HCT116 (cell line): ENCODE measurements around the gene ESYT1. TPM values are rescaled to one million over a fixed set of nuclear protein-coding genes. Genes with fewer than 3 reads are reported as not detected.

ENCODE experiments used
- ELF1 ChIP-seq: IDR thresholded peaks from 2 replicates; pipeline ENCODE4 v1.6.1; 2012; ENCODE audit warnings: low read depth, borderline replicate concordance
- EZH2 ChIP-seq: fragments of 200-600 bp; sonication (generic); IDR thresholded peaks from 2 replicates; pipeline ENCODE4 v1.6.1; 2017; ENCODE audit warnings: antibody characterized with exemption, mixed run types
- EZH2phosphoT487 ChIP-seq: fragments of 200-600 bp; IDR thresholded peaks from 2 replicates; pipeline ENCODE4 v1.6.1; 2018; ENCODE audit warnings: antibody characterized with exemption, borderline replicate concordance
- FOSL1 ChIP-seq: IDR thresholded peaks from 2 replicates; pipeline ENCODE4 v1.6.1; 2012; ENCODE audit warnings: low read depth
- JUND ChIP-seq: IDR thresholded peaks from 2 replicates; pipeline ENCODE4 v1.6.1; 2012
- POLR2A ChIP-seq: IDR thresholded peaks from 2 replicates; pipeline ENCODE4 v1.7.0; 2011; ENCODE audit warnings: borderline replicate concordance; ENCODE audit not compliant: insufficient read depth, insufficient read length; ENCODE audit errors: extremely low read depth
- POLR2AphosphoS5 ChIP-seq: IDR thresholded peaks from 2 replicates; pipeline ENCODE4 v1.6.1; 2011; ENCODE audit warnings: mild to moderate bottlenecking, low read depth, low read length, moderate library complexity
- SIN3A ChIP-seq: IDR thresholded peaks from 2 replicates; pipeline ENCODE4 v1.6.1; 2012; ENCODE audit warnings: low read depth
- SP1 ChIP-seq: IDR thresholded peaks from 2 replicates; pipeline ENCODE4 v1.6.1; 2012; ENCODE audit warnings: low read depth
- TCF7L2 ChIP-seq: IDR thresholded peaks from 2 replicates; pipeline ENCODE4 v1.7.0; 2011; ENCODE audit warnings: borderline replicate concordance, inconsistent platforms; ENCODE audit not compliant: insufficient read depth, insufficient read length; ENCODE audit errors: extremely low read depth
- total RNA-seq: library from RNA; stranded (reverse); gene quantifications from one replicate; pipeline ENCODE4 v1.2.1, GENCODE V29; 2021; ENCODE audit not compliant: unreplicated experiment
- TF ChIP-seq, protein P1 (sequence below): IDR thresholded peaks from 2 replicates; pipeline ENCODE4 v1.6.1; 2012; ENCODE audit warnings: low read depth
- TF ChIP-seq, protein P2 (sequence below): IDR thresholded peaks from 2 replicates; pipeline ENCODE4 v1.6.1; 2012
- TF ChIP-seq, protein P3 (sequence below), 3 experiments: fragments of 200-600 bp in 1 of 3; sonication (generic) in 1 of 3; IDR thresholded peaks in 2 of 3; conservative IDR thresholded peaks in 1 of 3; 2 replicates each; pipeline ENCODE4 v1.5.1; 2012 to 2017; ENCODE audit warnings: low read depth in 2 of 3, low read length in 2 of 3, antibody characterized with exemption in 1 of 3, borderline replicate concordance in 1 of 3, control low read depth in 1 of 3, mild to moderate bottlenecking in 1 of 3, mixed read lengths in 1 of 3, mixed run types in 1 of 3, moderate library complexity in 1 of 3; ENCODE audit not compliant: insufficient read depth in 1 of 3

Gene ESYT1
- total RNA-seq, 1 experiment from 2014 or later, result 80.9 TPM

DNA sequence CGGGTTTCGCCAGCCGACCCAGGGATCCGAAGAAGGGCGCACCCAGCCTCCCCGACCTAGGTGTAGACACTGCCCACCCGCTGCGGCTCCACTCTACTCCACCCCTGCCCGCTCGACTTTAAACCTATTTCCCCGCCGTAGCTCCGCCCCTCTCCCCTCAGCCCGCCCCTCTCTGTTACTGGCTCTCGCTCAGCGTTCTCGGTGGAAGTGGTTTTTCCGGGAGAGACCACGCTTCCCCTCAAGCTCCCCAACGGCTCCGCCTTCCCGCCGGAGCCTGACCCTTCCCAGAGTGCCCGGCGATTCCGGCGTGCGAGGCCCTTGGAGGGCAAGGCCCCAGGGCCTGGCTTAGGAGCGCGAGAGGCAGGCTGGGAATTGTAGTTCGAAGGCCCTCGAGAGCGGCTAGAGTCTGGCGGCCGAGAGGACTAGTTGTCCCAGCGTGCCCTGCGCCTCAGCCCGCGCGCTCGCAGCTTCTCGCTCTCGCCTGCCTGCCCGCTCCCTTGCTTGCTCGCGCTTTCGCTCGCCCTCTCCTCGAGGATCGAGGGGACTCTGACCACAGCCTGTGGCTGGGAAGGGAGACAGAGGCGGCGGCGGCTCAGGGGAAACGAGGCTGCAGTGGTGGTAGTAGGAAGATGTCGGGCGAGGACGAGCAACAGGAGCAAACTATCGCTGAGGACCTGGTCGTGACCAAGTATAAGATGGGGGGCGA, 23.8 kb upstream of the ESYT1 start, which contains the start of gene PA2G4 (continued):
- TF ChIP-seq, protein P1, sequence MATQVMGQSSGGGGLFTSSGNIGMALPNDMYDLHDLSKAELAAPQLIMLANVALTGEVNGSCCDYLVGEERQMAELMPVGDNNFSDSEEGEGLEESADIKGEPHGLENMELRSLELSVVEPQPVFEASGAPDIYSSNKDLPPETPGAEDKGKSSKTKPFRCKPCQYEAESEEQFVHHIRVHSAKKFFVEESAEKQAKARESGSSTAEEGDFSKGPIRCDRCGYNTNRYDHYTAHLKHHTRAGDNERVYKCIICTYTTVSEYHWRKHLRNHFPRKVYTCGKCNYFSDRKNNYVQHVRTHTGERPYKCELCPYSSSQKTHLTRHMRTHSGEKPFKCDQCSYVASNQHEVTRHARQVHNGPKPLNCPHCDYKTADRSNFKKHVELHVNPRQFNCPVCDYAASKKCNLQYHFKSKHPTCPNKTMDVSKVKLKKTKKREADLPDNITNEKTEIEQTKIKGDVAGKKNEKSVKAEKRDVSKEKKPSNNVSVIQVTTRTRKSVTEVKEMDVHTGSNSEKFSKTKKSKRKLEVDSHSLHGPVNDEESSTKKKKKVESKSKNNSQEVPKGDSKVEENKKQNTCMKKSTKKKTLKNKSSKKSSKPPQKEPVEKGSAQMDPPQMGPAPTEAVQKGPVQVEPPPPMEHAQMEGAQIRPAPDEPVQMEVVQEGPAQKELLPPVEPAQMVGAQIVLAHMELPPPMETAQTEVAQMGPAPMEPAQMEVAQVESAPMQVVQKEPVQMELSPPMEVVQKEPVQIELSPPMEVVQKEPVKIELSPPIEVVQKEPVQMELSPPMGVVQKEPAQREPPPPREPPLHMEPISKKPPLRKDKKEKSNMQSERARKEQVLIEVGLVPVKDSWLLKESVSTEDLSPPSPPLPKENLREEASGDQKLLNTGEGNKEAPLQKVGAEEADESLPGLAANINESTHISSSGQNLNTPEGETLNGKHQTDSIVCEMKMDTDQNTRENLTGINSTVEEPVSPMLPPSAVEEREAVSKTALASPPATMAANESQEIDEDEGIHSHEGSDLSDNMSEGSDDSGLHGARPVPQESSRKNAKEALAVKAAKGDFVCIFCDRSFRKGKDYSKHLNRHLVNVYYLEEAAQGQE, result no peak
- TF ChIP-seq SP1 (peak; percentile 77), EZH2 (no peak), ELF1 (peak; percentile 40; the same call in 1 of the 2 replicates), SIN3A (peak; percentile 78; the same call in 1 of the 2 replicates), POLR2A (peak; percentile 92), TCF7L2 (peak; percentile 16), FOSL1 (no peak), POLR2AphosphoS5 (peak; percentile 97), EZH2phosphoT487 (no peak), JUND (no peak)
- TF ChIP-seq, protein P2, sequence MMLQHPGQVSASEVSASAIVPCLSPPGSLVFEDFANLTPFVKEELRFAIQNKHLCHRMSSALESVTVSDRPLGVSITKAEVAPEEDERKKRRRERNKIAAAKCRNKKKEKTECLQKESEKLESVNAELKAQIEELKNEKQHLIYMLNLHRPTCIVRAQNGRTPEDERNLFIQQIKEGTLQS, result no peak
- TF ChIP-seq, protein P3, sequence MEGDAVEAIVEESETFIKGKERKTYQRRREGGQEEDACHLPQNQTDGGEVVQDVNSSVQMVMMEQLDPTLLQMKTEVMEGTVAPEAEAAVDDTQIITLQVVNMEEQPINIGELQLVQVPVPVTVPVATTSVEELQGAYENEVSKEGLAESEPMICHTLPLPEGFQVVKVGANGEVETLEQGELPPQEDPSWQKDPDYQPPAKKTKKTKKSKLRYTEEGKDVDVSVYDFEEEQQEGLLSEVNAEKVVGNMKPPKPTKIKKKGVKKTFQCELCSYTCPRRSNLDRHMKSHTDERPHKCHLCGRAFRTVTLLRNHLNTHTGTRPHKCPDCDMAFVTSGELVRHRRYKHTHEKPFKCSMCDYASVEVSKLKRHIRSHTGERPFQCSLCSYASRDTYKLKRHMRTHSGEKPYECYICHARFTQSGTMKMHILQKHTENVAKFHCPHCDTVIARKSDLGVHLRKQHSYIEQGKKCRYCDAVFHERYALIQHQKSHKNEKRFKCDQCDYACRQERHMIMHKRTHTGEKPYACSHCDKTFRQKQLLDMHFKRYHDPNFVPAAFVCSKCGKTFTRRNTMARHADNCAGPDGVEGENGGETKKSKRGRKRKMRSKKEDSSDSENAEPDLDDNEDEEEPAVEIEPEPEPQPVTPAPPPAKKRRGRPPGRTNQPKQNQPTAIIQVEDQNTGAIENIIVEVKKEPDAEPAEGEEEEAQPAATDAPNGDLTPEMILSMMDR (IDR thresholded peaks at IDR 0.05 in 2 of 3, conservative IDR thresholded peaks at IDR 0.05 in 1 of 3; ENCODE audit: borderline replicate concordance in 1 of 3, insufficient read depth in 1 of 3, low read depth in 2 of 3, low read length in 2 of 3), result no peak
